Endothelial cell of umbilical vein (primary cell): ENCODE results near the gene KLF3. TPM values are rescaled to one million over a fixed set of nuclear protein-coding genes. Genes with fewer than 3 reads are reported as not detected.

Source experiments
- BruUV-seq: library from RNA; stranded (reverse); fragments of 400-500 nt; replicated peaks from 2 replicates; lab custom pipeline; 2021; lab: Mats Ljungman, UMichigan
- CTCF ChIA-PET: fragments of 300-600, 350-600 bp; sonication (Branson Sonifier 250); formaldehyde crosslinking; loops from one replicate; lab custom pipeline; 2021; ENCODE audit warnings: antibody characterized with exemption, inconsistent platforms; lab: Charles Lee
- POLR2A ChIA-PET: fragments of 300-600, 350-600 bp; sonication (Branson Sonifier 250); formaldehyde crosslinking; loops from one replicate; lab custom pipeline; 2021; ENCODE audit warnings: antibody characterized with exemption, inconsistent platforms; lab: Charles Lee
- DNase-seq: peaks from one replicate; pipeline ENCODE4 v3.0.0-alpha.2; 2011; ENCODE audit warnings: low read depth, low spot score
- FAIRE-seq: peaks from 2 replicates; lab custom pipeline; 2011; peaks lifted over from hg19 to GRCh38; lab: Jason Lieb, UNC
- H2AFZ ChIP-seq: 2 replicates; pipeline ENCODE4 v1.6.0; 2012; ENCODE audit warnings: low read depth, low read length, control low read depth, inconsistent platforms
- H3K27ac ChIP-seq: 2 replicates; pipeline ENCODE4 v1.5.1; 2011; ENCODE audit warnings: low read depth, mild to moderate bottlenecking, control low read depth, low read length, moderate library complexity; ENCODE audit not compliant: insufficient read depth
- H3K27me3 ChIP-seq, 2 experiments: 2 replicates each; pipeline versions ENCODE4 v1.6.0 to v1.6.1; 2011; ENCODE audit warnings: low read length in 2 of 2, mixed read lengths in 1 of 2; ENCODE audit not compliant: control insufficient read depth in 2 of 2, insufficient read depth in 2 of 2
- H3K36me3 ChIP-seq, 2 experiments: 2 replicates in 1 of 2; 3 replicates in 1 of 2; pipeline ENCODE4 v1.5.1; 2011; ENCODE audit warnings: low read length in 2 of 2, mild to moderate bottlenecking in 1 of 2, moderate library complexity in 1 of 2; ENCODE audit not compliant: control insufficient read depth in 2 of 2, insufficient read depth in 2 of 2; ENCODE audit errors: extremely low read depth in 1 of 2
- H3K4me1 ChIP-seq: 3 replicates; pipeline ENCODE4 v1.5.1; 2011; ENCODE audit warnings: mild to moderate bottlenecking, low read length; ENCODE audit not compliant: control insufficient read depth, insufficient read depth; ENCODE audit errors: extremely low read depth
- H3K4me2 ChIP-seq: 2 replicates; pipeline ENCODE4 v1.6.1; 2011; ENCODE audit warnings: low read length, control low read depth, mixed read lengths; ENCODE audit not compliant: insufficient read depth
- H3K4me3 ChIP-seq, 3 experiments: fragments of 200-600 bp in 1 of 3; sonication (generic), shearing (Covaris generic) in 1 of 3; replicated peaks in 1 of 3; 2 replicates each; pipeline ENCODE4 v1.5.1; 2011 to 2016; ENCODE audit warnings: control low read depth in 3 of 3, low read length in 3 of 3, mild to moderate bottlenecking in 2 of 3, inconsistent platforms in 1 of 3, low read depth in 1 of 3, moderate library complexity in 1 of 3; ENCODE audit not compliant: insufficient read depth in 1 of 3
- H3K79me2 ChIP-seq: 2 replicates; pipeline ENCODE4 v1.6.0; 2012; ENCODE audit warnings: low read length, inconsistent platforms; ENCODE audit not compliant: control insufficient read depth, insufficient read depth
- H3K9ac ChIP-seq: replicated peaks from 2 replicates; pipeline ENCODE3; 2011; ENCODE audit warnings: low read length, control low read depth; ENCODE audit not compliant: insufficient read depth; ENCODE audit errors: extremely low read depth
- H3K9me1 ChIP-seq: replicated peaks from 3 replicates; pipeline ENCODE4 v1.6.0; 2011; ENCODE audit warnings: mild to moderate bottlenecking, low read length; ENCODE audit not compliant: control insufficient read depth, insufficient read depth; ENCODE audit errors: extremely low read depth
- H3K9me3 ChIP-seq: replicated peaks from 2 replicates; pipeline ENCODE4 v1.5.1; 2012; ENCODE audit warnings: low read length, inconsistent platforms; ENCODE audit not compliant: control insufficient read depth, insufficient read depth
- H4K20me1 ChIP-seq: replicated peaks from 2 replicates; pipeline ENCODE3; 2011; ENCODE audit warnings: mild to moderate bottlenecking, low read length; ENCODE audit not compliant: control insufficient read depth, insufficient read depth; ENCODE audit errors: extremely low read depth
- MYC ChIP-seq: IDR thresholded peaks from one replicate; pipeline ENCODE4 v1.6.1; 2011; ENCODE audit warnings: mild to moderate bottlenecking, low read depth, low read length
- dilution Hi-C: fragments of 300-500 bp; cut with MboI; formaldehyde crosslinking; loops from one replicate; pipeline ENCODE4 v1.15.0; 2019; ENCODE audit warnings: low sequenced_read_pairs; ENCODE audit not compliant: extremely low pct_ligation_motif_present
- intact Hi-C: fragments of 100-400 bp; cut with micrococcal nuclease; formaldehyde crosslinking; loops from one replicate; pipeline ENCODE4 v1.10.0; 2022
- polyA plus RNA-seq, 4 experiments: library from polyadenylated mRNA; depleted of rRNA in 3 of 4; stranded (reverse) in 3 of 4; unstranded in 1 of 4; fragments of >200 nt; gene quantifications; 2 replicates each; pipeline versions ENCODE4 v1.2.1 to v1.2.3, GENCODE V29; 2011 to 2012; ENCODE audit warnings: missing spikeins in 1 of 4
- total RNA-seq: library from RNA; stranded (reverse); gene quantifications from 2 replicates; pipeline ENCODE4 v1.2.3, GENCODE V29; 2021
- TF ChIP-seq, protein P1 (sequence below): IDR thresholded peaks from 2 replicates; pipeline ENCODE4 v1.6.1; 2011; ENCODE audit not compliant: insufficient read depth, insufficient read length
- TF ChIP-seq, protein P2 (sequence below), 2 donors: IDR thresholded peaks; 1 replicate in 1 of 2; 2 replicates in 1 of 2; pipeline ENCODE4 v1.5.1; 2011; ENCODE audit warnings: low read length in 2 of 2, mild to moderate bottlenecking in 2 of 2, moderate library complexity in 2 of 2, control low read depth in 1 of 2, inconsistent platforms in 1 of 2, low read depth in 1 of 2; ENCODE audit not compliant: insufficient read depth in 1 of 2; ENCODE audit errors: extremely low read depth in 1 of 2

KLF3 gene
- total and polyA plus RNA-seq, 2 donors (not counting 3 experiments of a cell fraction or from before 2014, with no cell fraction given): 27.7 to 50.5 TPM

DNA sequence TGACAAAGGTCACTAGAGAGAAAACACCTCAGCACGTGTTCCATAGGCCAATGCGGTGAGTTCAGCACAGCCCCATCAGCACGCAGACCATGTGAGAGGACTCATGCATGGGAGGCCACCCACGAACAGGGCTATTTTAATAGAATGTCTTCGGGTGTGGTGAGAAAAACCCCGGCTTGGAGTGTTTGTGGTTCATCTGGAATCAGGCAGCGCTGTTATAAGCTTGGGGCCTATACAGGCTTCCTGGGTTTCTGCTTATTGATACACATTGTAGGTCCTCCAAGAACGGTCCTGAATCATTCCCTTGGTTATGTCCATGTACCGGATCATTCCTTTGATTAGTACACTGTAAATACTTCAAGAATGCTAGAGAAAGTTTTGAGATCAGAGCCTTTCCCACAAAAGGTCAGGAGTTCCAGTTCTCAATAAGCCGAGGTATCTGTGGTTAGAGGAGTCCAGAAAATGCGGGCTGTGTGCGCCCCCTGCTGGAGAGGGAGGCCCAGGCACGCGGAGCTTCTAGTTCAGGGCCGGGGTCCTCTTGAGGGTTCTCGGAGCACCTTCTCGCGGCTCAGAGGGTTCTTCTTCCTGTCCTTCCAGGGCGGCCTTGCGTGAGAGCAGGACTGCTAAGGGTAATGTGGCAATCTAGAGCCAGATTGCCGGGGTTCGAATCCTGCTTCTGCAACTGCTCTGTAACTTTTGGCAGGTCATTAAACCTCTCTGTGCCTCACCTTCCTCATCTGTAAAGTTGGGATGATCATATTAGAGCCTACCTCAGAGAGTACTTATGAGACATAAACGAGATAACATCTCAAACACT lies 67.0 kb downstream of the KLF3 start:
- Histone ChIP-seq H3K4me1 (no peaks in the 10 kb centered on the region), H3K9ac (no peak overlapping the region), H3K9me1 (no peaks in the 10 kb centered on the region), H3K27me3 (peaks cover 0 to 4% of the 10 kb centered on the region in 2 experiments), H3K27ac (no peak overlapping the region), H3K9me3 (no peaks in the 10 kb centered on the region), H3K4me2 (no peak overlapping the region), H2AFZ (no peak overlapping the region), H4K20me1 (no peaks in the 10 kb centered on the region), H3K36me3 (no peaks in the 10 kb centered on the region), H3K4me3 (no peak overlapping the region), H3K79me2 (no peaks in the 10 kb centered on the region)
- no peak for TF ChIP-seq MYC
- TF ChIP-seq, protein P1, sequence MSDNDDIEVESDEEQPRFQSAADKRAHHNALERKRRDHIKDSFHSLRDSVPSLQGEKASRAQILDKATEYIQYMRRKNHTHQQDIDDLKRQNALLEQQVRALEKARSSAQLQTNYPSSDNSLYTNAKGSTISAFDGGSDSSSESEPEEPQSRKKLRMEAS: peak; percentile 21
- TF ChIP-seq, protein P2, sequence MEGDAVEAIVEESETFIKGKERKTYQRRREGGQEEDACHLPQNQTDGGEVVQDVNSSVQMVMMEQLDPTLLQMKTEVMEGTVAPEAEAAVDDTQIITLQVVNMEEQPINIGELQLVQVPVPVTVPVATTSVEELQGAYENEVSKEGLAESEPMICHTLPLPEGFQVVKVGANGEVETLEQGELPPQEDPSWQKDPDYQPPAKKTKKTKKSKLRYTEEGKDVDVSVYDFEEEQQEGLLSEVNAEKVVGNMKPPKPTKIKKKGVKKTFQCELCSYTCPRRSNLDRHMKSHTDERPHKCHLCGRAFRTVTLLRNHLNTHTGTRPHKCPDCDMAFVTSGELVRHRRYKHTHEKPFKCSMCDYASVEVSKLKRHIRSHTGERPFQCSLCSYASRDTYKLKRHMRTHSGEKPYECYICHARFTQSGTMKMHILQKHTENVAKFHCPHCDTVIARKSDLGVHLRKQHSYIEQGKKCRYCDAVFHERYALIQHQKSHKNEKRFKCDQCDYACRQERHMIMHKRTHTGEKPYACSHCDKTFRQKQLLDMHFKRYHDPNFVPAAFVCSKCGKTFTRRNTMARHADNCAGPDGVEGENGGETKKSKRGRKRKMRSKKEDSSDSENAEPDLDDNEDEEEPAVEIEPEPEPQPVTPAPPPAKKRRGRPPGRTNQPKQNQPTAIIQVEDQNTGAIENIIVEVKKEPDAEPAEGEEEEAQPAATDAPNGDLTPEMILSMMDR (IDR thresholded peaks at IDR 0.05; ENCODE audit: extremely low read depth in 1 of 2, insufficient read depth in 1 of 2, low read depth in 1 of 2, low read length in 2 of 2): peak; percentile 93 to 96
- ChIA-PET CTCF (interaction anchor here (1.0 to 6.8 kb wide), 7 partner anchors 10 to 662 kb away, joined by 3 to 104 read pairs (median 5); no protein-coding TSS in a partner anchor), POLR2A (interaction anchor here (0.5 kb wide), 1 partner anchor 599 kb away, joined by 4 read pairs; no protein-coding TSS in a partner anchor)
- no TSS peak for BruUV-seq
- FAIRE-seq (peak; percentile 98), DNase-seq (peak; percentile 73)
- intact Hi-C loops: loop anchor here (1.0 to 10.0 kb wide), 5 partner anchors 56 to 669 kb away; no protein-coding TSS in a partner anchor
- dilution Hi-C loops: no loop called here
